T-helper 1 cell treated with Interleukin-12 subunit alpha and Interleukin-12 subunit beta and Interleukin-4 antibody, amounts not matched to agents 30 ng/mL and 1 ng/mL, for 36 hours (primary cell): ENCODE data around the gene AFMID. TPM values are rescaled to one million over a fixed set of nuclear protein-coding genes. Genes with fewer than 3 reads are reported as not detected.
"Not testable (repeated sequence)": the region's sequence is repeated elsewhere in the genome, so short reads cannot be mapped to it uniquely, and the experiment has no call there.

Experiments
- intact Hi-C: fragments of 100-400 bp; cut with micrococcal nuclease; formaldehyde crosslinking; loops from one replicate; pipeline ENCODE4 v1.15.1; 2024
- total RNA-seq: library from RNA; stranded (reverse); gene quantifications from 2 replicates; pipeline ENCODE4 v1.2.3, GENCODE V29; 2022

AFMID gene
- total RNA-seq, 1 donor from 2014 or later: 15.7 TPM

GRCh38 chr17:78151514-78152008, 35.6 kb upstream of the AFMID start:
- intact Hi-C loops: no loop called here

DNA sequence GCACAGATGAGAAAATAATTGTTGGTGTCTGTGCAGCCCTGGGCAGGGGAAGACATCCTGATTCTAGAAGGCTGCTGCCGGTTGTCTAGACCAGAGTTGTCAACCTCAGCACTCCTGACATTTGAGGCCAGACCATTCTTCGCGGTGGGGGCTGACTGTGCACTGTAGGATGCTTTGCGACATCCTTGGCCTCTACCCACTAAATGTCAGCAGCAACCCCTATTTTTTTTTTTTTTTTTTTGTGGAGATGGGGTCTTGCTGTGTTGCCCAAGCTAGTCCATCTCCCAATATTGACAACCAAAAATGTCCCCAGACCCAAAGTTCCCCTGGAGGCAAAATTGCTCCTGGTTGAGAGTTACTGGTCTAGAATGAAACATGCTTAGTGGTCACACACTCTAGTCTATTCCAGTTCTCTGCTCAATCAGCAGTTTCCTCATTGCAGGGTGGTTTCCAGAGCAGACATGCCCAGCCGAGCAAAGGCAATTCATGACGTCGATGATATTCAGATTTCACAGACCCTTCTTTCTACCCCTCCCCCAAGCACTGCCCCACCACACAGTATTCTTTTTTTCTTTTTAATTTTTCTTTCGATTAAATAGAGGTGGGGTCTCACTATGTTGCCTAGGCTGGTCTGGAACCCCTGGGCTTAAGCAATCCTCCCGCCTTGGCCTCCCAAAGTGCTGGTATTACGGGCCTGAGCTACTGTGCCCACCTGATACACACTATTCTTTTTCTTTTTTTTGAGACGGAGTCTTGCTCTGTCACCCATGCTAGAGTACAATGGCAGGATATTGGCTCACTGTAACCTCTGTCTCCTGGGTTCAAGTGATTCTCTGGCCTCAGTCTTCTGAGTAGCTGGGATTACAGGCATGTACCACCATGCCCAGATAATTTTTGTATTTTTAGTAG, 32.0 kb upstream of the AFMID start:
- intact Hi-C loops: no loop called here

DNA sequence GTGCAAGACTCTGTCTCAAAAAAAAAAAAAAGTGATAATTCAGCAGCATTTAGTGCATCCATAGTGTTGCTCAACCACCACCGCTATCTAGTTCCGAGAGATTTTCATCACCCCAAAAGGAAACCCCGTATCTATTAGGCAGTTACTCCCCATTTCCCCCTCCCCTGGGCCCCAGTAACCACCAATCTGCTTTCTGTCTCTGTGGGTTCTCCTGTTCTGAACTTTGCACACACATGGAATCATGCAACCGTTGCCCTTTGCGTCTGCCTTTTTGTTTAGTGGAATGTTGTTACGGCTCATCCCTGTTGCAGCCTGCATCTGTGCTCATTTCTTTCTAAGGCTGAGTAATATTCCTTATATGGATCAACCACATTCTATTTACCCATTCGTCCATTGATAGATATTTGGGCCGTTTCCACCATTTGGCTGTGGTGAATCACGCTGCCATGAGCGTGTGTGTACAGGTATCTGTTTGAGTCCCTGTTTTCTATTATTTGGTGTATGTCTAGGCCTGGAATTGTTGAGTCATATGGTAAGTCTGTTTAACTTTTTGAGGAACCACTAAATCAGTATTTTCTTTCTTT, 27.5 kb upstream of the AFMID start:
- intact Hi-C loops: loop anchor here (10.0 kb wide), 1 partner anchor 815 kb away; the partner anchor contains the start of gene LGALS3BP

- intact Hi-C loops: loop anchor here (10.0 kb wide), 1 partner anchor 811 kb away; the partner anchor contains the start of gene LGALS3BP
Observed at GRCh38 chr17:78163881-78164747, 23.0 kb upstream of the AFMID start.

DNA sequence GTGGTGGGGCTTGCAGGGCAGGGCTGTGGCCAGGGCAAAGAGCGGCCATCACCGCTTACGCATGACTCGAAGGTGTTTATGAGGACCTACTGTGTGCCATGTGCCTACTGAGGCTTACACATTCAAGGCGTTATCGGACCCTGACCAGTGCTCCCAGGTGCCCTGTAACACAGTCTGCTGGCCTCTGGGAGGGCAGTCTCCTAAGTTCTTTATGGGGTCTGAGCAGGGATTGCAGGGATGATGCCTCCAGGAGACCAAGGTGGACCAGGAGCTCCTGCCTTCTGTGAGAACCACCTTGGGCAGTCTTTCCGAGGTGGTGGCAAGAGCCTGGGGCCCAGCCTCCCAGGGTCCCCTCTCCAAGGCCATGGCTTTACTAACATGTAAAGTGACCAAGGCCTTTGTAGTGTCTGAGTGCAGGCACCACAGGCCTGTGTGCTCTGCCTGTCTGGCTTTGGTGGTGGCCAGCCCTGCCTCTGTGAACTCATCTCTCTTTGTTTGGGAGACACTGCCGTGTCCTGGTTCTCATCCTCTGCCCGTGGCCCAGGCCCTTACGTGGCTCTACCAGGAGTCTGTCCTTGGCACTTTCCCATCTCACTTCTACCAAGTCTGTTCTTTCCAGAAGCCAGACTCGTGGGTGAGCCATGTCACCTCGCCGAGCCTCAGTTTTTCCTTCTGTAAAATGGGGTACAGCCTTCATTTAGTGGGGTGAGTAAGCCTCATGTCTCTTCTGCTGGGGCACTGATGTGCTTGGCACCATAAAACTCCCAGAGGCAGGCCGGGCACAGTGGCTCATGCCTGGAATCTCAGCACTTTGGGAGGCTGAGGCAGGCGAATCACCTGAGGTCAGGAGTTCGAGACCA, 22.2 kb upstream of the AFMID start:
- intact Hi-C loops: loop anchor here (5.0 to 10.0 kb wide), 2 partner anchors 33 to 810 kb away; partner anchors contain the start of genes LGALS3BP and TMC8

GRCh38 chr17:78166416-78166815, 20.7 kb upstream of the AFMID start:
- intact Hi-C loops: loop anchor here (5.0 to 10.0 kb wide), 2 partner anchors 34 to 808 kb away; partner anchors contain the start of genes LGALS3BP and TMC8

DNA sequence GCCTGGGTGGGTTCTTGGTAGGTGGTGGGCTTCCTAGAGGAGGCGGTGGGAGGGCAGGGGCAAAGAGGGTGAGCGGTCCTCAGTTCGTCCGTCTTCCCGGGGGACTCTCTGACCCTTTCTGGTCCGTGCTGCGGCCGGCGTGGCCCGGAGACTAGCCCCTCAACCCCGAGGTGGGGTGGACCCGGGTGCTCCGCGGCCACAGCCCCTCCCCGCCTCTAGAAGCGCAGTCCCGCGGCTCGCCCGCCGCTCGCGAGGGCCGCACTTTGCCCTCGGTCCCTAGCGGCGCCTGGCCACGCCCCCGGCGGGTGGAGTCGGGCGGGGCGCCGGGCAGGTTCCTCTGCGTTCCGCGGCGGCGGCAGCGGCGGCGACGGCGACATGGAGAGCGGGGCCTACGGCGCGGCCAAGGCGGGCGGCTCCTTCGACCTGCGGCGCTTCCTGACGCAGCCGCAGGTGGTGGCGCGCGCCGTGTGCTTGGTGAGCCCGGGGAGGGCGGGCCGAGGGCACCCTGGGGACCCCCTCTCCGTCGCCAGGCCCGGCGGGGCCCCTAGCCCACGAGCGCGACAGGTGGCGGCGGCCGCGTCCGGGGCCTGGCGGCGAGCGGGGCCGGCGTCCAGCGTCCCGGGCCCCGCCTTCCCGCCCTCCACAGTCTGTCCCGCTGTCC, 18.8 kb upstream of the AFMID start, which contains the start of gene SYNGR2:
TSS of gene SYNGR2 (plus strand) at position 340 of the 661 bp plus-strand sequence. CDS start at position 376, 36 bp downstream.
- intact Hi-C loops: loop anchor here (1.0 to 10.0 kb wide), 8 partner anchors 19 to 806 kb away; partner anchors contain the start of genes AFMID, BIRC5, LGALS3BP and TK1

DNA sequence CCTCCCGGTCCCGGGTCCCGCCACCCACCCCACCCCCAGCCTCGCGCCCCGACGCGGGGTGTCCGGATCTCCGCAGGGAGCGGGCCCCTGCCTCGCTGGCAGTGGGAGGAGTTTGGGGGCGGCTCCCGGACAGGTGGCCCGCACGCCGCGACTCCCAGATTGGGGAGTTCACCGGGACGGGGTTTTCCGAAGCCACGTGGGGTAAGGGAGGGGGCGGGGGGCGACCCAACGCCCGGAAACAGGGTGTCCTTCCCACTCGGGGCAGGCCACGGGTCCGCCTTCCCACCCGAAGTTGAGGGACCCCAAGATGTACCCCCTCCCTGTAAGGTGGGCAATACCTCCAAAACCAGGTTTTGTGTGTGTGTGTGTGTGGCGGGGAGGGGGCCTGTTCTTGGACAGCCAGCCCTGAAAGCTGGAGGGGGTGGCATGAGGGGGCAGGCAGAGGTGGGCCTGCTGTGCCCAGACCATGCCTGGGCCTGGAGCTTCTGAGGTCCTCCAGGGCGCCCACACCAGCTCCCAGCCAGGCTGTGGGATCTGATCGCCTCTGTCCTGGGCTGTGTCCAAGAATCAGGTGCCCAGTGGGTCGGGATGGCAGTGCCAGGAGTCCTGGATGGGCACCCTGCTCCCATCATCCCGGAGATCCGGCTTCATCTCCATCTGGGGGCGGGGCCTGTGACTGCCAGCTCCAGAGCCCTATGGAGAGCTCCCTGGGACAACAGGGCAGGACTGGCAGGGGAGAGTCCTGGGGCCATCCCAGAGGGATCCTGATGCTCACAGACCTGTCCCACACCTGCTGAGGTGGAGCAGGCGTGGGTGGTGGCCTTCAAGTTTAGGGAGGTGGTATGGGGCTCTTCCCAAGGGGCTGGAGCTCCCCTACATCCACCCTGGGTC, 18.0 kb upstream of the AFMID start:
- intact Hi-C loops: loop anchor here (1.0 to 10.0 kb wide), 8 partner anchors 18 to 806 kb away; partner anchors contain the start of genes AFMID, BIRC5, LGALS3BP and TK1

GRCh38 chr17:78170692-78171590, 16.2 kb upstream of the AFMID start:
- intact Hi-C loops: no loop called here

DNA sequence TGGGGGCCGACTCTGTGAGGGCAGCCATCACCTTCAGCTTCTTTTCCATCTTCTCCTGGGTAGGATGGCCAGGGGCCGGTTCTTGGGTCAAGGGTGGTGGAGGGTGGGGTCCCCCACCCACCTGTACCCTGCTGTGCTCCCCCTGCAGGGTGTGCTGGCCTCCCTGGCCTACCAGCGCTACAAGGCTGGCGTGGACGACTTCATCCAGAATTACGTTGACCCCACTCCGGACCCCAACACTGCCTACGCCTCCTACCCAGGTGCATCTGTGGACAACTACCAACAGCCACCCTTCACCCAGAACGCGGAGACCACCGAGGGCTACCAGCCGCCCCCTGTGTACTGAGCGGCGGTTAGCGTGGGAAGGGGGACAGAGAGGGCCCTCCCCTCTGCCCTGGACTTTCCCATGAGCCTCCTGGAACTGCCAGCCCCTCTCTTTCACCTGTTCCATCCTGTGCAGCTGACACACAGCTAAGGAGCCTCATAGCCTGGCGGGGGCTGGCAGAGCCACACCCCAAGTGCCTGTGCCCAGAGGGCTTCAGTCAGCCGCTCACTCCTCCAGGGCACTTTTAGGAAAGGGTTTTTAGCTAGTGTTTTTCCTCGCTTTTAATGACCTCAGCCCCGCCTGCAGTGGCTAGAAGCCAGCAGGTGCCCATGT, 15.4 kb upstream of the AFMID start:
- intact Hi-C loops: not testable (repeated sequence)

DNA sequence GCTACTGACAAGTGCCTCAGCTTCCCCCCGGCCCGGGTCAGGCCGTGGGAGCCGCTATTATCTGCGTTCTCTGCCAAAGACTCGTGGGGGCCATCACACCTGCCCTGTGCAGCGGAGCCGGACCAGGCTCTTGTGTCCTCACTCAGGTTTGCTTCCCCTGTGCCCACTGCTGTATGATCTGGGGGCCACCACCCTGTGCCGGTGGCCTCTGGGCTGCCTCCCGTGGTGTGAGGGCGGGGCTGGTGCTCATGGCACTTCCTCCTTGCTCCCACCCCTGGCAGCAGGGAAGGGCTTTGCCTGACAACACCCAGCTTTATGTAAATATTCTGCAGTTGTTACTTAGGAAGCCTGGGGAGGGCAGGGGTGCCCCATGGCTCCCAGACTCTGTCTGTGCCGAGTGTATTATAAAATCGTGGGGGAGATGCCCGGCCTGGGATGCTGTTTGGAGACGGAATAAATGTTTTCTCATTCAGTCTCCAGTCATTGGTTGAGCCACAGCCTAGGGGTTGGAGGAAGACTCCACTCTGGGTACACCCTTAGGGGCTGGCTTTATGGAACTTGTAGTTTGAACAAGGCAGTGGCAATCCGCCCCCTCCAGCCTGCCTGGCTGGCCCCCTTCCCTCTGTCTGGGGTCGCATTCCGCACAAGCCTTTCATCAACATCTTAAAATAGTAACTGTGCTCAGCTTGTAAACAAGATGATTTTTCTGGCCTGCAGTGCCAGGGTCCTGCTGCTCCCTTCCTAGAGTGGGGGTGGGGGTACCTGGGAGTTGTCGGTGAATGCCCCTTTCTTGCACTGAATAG, 14.7 kb upstream of the AFMID start:
- intact Hi-C loops: no loop called here

GRCh38 chr17:78173097-78173715, 14.0 kb upstream of the AFMID start:
- intact Hi-C loops: no loop called here

DNA sequence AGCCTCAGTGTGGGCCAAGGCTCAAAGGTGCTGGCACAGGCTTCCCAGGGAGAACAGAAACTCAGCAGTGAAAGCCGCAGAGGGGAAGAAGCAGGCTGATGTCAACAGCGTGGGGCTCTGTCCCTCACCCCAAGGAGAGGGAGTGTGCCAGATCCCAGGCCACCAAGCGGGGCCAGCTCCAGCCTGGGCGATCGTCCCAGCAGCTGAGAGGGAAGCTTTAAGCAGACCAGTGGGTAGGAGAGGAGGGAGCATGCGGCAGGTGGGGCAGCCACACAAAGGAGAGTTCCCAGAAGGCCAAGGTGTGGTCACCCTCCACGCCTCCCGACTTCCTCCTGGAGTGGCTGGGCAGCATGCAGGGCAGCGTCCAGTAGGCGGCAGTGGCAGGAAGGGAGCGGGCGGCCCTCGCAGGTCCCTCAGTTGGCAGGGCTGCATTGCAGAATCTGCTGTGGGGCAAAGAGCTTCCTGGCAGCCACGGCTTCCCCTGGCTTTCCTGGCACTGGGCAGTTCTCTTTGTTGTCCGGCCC, 12.8 kb upstream of the AFMID start:
- intact Hi-C loops: no loop called here

DNA sequence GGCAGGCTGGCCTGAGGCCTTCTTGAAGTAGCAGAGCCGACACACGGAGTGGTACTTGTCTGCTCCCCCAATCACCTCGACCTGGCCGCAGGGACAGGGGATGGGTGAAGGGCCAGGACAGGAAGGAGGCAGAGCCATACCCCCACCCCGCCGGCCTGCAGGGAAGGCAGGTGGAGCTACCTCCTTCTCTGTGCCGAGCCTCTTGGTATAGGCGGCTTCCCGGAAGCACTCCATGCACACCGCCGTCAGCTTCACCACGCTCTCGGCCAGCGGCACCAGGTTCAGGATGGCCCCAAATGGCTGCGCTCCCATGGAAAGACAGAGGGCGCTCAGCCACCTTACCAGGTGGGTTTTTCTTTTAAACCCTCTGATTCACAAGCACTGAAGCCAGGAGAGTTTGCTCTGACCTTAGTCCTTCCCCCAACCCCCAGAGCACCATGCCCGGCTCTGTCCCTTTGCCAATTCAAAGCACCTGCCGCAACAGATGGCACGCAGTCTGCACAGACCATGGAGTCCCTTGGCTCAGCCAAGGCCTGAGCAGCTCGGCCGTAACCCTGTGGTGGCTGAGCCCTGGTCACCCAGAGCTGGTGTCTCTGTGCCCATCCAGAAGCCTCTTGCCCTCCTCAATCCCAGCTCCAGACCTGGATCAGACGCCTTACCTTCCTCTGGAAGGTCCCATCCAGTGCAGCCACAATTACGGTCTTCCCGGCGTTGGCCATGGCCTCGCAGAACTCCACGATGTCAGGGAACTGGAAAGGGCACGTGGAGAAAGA, 12.1 kb upstream of the AFMID start:
- intact Hi-C loops: loop anchor here (5.0 kb wide), 1 partner anchor 293 kb away; no protein-coding TSS in a partner anchor
